ENCODE measurements around the gene TUBG2. TPM values are rescaled to one million over a fixed set of nuclear protein-coding genes. Genes with fewer than 3 reads are reported as not detected.

Gene TUBG2
- total and polyA plus RNA-seq, 10 donors = 4.9 to 24.9 (median 15.2) TPM

DNA sequence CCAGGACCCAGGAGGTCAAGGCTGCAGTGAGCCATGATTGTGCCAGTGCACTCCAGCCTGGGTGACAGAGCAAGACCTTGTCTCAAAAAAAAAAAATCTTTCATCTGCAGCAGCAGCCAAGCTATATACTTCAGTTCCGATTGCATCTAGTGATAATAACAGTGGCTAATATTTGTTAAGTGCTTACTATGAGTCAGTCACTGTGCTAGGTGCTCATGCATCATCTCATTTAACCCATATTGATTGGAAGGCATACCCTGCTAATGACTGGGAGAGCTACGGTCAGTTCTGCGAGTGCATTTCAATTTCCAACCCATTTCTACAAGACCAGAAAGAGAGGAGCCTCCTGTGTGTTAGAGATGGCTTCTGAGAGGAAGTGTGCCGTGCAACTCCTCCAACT lies 7.7 kb upstream of the TUBG2 start:
- no peak overlapping the region for H3K4me3 ChIP-seq
- H3K27me3 ChIP-seq (replicated peaks in 1 of 7) = peaks cover 0 to 27% (median 11%) of the 10 kb centered on the region in 7 donors
- no peak overlapping the region for H3K27ac ChIP-seq
- DNase-seq = no peak
- peaks cover 0 to 20% (median 7%) of the 10 kb centered on the region in 6 donors for H3K4me1 ChIP-seq
- H3K9me3 ChIP-seq = no peaks in the 10 kb centered on the region
- no peaks in the 10 kb centered on the region for H3K36me3 ChIP-seq
- intact Hi-C loops (cut with DNase I; ENCODE audit: low total_unique reads) = no loop called here
- 70 to 79% (median 75%) methylated on average over 4 of the region's 4 CpGs for WGBS, 5 donors
- TF ChIP-seq POLR2AphosphoS5 (IDR thresholded peaks at IDR 0.05) (no peak), POLR2A (IDR thresholded peaks at IDR 0.05) (no peak)
- TF ChIP-seq, protein P1, sequence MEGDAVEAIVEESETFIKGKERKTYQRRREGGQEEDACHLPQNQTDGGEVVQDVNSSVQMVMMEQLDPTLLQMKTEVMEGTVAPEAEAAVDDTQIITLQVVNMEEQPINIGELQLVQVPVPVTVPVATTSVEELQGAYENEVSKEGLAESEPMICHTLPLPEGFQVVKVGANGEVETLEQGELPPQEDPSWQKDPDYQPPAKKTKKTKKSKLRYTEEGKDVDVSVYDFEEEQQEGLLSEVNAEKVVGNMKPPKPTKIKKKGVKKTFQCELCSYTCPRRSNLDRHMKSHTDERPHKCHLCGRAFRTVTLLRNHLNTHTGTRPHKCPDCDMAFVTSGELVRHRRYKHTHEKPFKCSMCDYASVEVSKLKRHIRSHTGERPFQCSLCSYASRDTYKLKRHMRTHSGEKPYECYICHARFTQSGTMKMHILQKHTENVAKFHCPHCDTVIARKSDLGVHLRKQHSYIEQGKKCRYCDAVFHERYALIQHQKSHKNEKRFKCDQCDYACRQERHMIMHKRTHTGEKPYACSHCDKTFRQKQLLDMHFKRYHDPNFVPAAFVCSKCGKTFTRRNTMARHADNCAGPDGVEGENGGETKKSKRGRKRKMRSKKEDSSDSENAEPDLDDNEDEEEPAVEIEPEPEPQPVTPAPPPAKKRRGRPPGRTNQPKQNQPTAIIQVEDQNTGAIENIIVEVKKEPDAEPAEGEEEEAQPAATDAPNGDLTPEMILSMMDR (IDR thresholded peaks at IDR 0.05 in 8 of 11, conservative IDR thresholded peaks at IDR 0.05 in 3 of 11) = no peak

DNA sequence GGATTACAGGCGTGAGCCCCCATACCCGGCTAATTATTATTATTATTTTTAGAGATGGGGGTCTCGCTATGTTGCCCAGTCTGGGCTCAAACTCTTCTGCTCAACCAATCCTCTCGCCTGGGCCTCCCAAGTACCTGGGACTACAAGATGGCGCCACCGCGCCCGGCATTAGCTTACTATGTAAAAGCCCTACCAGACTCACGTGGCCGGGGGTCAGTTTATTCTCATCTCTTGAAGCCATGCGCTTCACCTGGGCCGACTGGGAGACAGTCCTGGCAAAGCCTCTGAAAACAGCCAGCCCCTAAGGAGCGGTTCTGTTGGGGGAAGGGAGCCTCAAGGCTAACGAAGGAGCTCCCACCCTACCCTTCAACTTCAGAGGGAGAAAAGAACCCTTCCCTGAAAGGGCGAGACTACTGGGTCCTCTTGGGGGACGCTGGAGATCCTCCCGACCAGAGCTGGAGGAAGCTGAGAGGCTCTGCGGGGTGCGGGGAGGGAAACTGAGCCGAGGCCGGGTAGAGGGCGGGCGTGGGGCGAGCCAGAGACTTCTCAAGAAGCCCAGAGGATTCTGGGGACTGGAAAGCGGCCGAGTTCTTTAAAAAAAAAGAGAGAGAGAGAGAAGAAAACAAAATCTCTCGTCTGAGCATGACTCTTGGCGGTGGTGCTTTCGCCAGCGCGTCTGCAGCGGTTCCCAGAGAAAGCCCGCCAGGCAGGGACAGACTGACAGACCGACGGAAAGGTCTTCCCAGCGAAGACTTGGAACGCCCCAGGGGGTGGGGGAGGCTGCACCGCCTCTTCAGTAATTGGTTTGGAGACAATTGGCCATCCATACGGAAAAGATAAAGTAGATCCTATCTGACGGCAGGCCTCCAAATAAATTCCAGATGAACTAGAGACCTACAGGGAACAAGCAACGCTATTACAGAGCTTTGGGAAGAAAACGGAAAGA lies 5.6 kb upstream of the TUBG2 start:
- WGBS, 5 donors = 33 to 37% (median 34%) methylated on average over 41 to 42 of the region's 42 CpGs

DNA sequence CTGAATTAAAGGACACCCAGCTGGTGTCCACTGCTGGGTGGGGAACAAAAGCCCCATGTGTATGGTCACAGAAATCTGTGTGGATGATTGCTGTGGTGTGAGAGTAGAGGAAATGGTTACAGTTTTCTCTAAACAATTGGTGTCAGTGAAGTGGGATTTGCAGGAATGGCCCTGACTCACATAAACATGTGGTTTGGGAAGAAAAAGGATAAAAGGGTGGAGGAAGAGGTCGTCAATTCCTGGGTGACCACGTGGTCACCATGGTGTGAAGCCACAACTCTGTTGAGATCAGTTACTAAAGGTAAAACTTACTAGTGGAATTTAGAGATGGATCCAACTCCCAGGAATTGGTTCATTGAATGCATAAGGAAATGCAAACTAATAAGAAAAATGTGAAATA lies 3.6 kb upstream of the TUBG2 start:
- TF ChIP-seq POLR2A (IDR thresholded peaks at IDR 0.05) (no peak), POLR2AphosphoS5 (IDR thresholded peaks at IDR 0.05) (no peak)
- TF ChIP-seq, protein P1 (IDR thresholded peaks at IDR 0.05 in 8 of 11, conservative IDR thresholded peaks at IDR 0.05 in 3 of 11) = no peak
- no peaks in the 10 kb centered on the region for H3K9me3 ChIP-seq
- WGBS, 5 donors = 57 to 67% (median 62%) methylated on average over 2 of the region's 2 CpGs
- no peaks in the 10 kb centered on the region for H3K36me3 ChIP-seq
- intact Hi-C loops (cut with DNase I; ENCODE audit: low total_unique reads) = no loop called here
- no peak overlapping the region for H3K27ac ChIP-seq
- peaks cover 0 to 35% (median 11%) of the 10 kb centered on the region in 7 donors for H3K27me3 ChIP-seq (replicated peaks in 1 of 7)
- H3K4me3 ChIP-seq = no peak overlapping the region
- H3K4me1 ChIP-seq = peaks cover 0 to 38% (median 22%) of the 10 kb centered on the region in 6 donors
- no peak for DNase-seq

More for the DNA sequence above, 5.6 kb upstream of the TUBG2 start:
- Histone ChIP-seq H3K27me3 (replicated peaks in 1 of 7) (peaks cover 0 to 29% (median 11%) of the 10 kb centered on the region in 7 donors), H3K36me3 (no peaks in the 10 kb centered on the region), H3K27ac (peak overlapping the region in 7 of 8 donors; percentile 15 to 68 (median 55)), H3K4me3 (peak overlapping the region in 5 of 8 donors; percentile 2 to 38 (median 7)), H3K4me1 (peaks cover 0 to 21% (median 7%) of the 10 kb centered on the region in 6 donors), H3K9me3 (no peaks in the 10 kb centered on the region)
- TF ChIP-seq, protein P1 (IDR thresholded peaks at IDR 0.05 in 8 of 11, conservative IDR thresholded peaks at IDR 0.05 in 3 of 11) = no peak
- TF ChIP-seq POLR2AphosphoS5 (IDR thresholded peaks at IDR 0.05) (peak in 1 of 3 donors; percentile 40), POLR2A (IDR thresholded peaks at IDR 0.05) (no peak)
- no peak for DNase-seq
- intact Hi-C loops (cut with DNase I; ENCODE audit: low total_unique reads) = no loop called here
